H1 (cell line): ENCODE data around the gene MRPS2.

Source experiments
- GABPA ChIP-seq: IDR thresholded peaks from 2 replicates; pipeline ENCODE4 v1.6.1; 2011; ENCODE audit warnings: mild to moderate bottlenecking, low read length, moderate library complexity, borderline replicate concordance; ENCODE audit not compliant: insufficient read depth
- RAD21 ChIP-seq, 2 experiments: IDR thresholded peaks in 1 of 2; conservative IDR thresholded peaks in 1 of 2; 2 replicates each; pipeline ENCODE4 v1.6.1; 2011; ENCODE audit warnings: low read depth in 2 of 2, low read length in 2 of 2, improper control_type of control experiment in 1 of 2, inconsistent platforms in 1 of 2, mild to moderate bottlenecking in 1 of 2, moderate library complexity in 1 of 2
- ZNF274 ChIP-seq: IDR thresholded peaks from 2 replicates; pipeline ENCODE4 v1.7.0; 2012; ENCODE audit warnings: low read length, borderline replicate concordance; ENCODE audit errors: extremely low read depth
- TF ChIP-seq, protein P1 (sequence below): IDR thresholded peaks from 2 replicates; pipeline ENCODE4 v1.6.1; 2012; ENCODE audit warnings: inconsistent platforms

DNA sequence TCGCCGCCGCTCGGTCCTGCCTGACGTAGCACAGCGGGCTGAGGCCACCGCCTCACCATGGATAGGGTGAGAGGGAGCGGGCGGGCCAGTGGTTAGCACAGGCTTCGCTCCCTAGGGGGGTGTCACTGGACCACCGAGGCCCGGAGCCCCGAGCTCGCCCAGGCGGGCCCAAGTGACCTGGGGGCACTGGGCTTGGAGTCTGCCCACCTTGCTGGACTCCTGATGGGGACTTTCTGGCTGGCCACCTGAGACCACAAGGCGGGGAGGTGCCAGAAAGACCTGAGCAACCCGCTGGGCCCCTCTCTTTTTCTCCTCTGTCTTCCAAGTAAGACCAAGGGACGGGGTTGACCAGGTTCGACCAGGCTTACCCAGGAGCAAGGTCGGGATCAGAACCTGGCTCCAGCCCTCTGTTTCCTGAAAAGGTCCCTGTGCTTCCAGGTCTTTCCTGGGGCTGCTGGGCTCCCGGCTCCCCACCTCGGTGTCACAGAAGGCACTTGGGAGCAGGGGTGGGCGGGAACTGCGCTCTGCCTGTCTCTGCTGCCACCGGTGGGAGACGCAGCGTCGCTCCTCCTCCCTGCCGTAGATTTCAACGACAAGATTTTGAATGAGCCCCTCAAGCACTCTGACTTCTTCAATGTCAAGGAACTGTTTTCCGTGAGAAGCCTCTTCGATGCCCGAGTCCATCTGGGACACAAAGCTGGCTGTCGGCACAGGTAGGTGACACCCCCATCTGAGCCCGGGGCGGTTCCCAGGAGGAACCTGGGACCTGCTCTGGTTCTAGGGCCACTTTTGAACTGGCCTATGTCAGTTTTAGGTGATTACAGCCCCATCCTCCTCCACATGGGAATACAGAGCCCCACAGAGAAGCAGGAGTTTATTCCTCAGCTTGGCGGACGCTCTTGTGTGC lies 1.0 kb downstream of the MRPS2 start:
- TF ChIP-seq GABPA (no peak), ZNF274 (no peak), RAD21 (IDR thresholded peaks at IDR 0.05 in 1 of 2, conservative IDR thresholded peaks at IDR 0.05 in 1 of 2; ENCODE audit: low read depth in 2 of 2, low read length in 2 of 2) (no peak)
- TF ChIP-seq, protein P1, sequence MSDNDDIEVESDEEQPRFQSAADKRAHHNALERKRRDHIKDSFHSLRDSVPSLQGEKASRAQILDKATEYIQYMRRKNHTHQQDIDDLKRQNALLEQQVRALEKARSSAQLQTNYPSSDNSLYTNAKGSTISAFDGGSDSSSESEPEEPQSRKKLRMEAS, result no peak
